Subcutaneous adipose tissue (tissue), 4 donors: Measurements from ENCODE around the gene TST. TPM values are rescaled to one million over a fixed set of nuclear protein-coding genes. Genes with fewer than 3 reads are reported as not detected.

ENCODE experiments used
- CTCF ChIP-seq: fragments of 450-650 bp; IDR thresholded peaks from one replicate; pipeline ENCODE4 v1.5.1; 2016; ENCODE audit warnings: low read depth, mild to moderate bottlenecking, control low read depth, antibody characterized with exemption, moderate library complexity
- total RNA-seq, 4 donors: library from RNA; depleted of rRNA; stranded (reverse); fragments of >200 nt; gene quantifications; one replicate each; pipeline ENCODE4 v1.1.0, GENCODE V29; 2016

The TST gene
- total RNA-seq, 4 donors from 2014 or later, result 54.7 to 141 (median 70.5) TPM

GRCh38 chr22:37047006-37047405, 27.8 kb upstream of the TST start:
- TF ChIP-seq CTCF, result no peak

- TF ChIP-seq CTCF, result no peak
These were observed 27.3 kb upstream of the TST start for GRCh38 chr22:37046589-37046988.

GRCh38 chr22:37045958-37046357, 26.7 kb upstream of the TST start:
- no peak for TF ChIP-seq CTCF

GRCh38 chr22:37044634-37045625, 25.7 kb upstream of the TST start:
- no peak for TF ChIP-seq CTCF

- no peak for TF ChIP-seq CTCF
These were observed 24.7 kb upstream of the TST start for GRCh38 chr22:37043828-37044538.

- TF ChIP-seq CTCF, result no peak
These were observed 24.1 kb upstream of the TST start for GRCh38 chr22:37043209-37043827.

- no peak for TF ChIP-seq CTCF
These were observed 20.2 kb upstream of the TST start for GRCh38 chr22:37039466-37039865.
